ENCODE results near the gene TBPL2.
"Not testable (repeated sequence)": the region's sequence is repeated elsewhere in the genome, so short reads cannot be mapped to it uniquely, and the experiment has no call there.

TBPL2 gene

DNA sequence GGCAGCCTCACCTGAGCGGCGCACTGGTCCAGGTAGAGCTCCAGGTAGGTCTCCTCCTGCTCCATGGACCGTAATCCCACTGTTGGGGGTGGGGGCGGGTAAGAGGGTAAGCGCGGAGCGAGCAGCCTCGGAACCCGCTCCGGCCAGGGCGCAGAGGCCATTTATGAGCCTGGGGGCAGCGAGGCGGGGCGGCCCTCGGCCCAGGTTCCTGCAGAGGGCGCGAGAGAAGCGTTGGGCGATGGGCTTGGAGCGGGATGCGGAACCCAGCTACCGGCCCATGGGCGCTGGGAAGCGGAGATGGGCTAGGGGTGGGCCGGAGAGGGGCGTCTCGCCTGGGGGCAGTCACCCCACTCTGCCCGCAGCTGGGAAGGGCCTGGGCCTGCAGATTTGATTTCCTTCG lies at the start of gene TBPL2:
Gene TBPL2, minus strand, starts transcription at position 232 of the 400 bp plus-strand sequence. Its CDS starts 167 bp downstream, at position 65.
- no peak for DNase-seq

DNA sequence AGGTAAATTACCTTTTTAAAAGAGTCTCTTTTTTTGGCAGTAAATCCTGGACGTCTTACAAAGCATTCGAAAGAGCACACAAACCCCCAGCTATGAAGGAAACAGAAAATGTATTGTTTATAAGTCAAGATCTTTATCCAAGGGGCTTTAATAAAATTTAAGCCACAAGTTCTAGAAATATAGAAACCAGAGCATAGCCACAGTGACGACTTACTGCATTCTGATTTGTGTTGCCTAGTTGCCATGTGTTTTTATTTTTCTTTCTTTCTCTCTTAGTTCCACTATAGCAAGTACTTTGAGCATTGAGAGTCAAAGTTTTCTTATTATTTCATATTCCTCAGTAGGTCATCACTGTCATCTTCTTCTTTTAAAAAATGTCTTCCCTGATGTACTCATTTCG lies 47.8 kb upstream of the TBPL2 start:
- DNase-seq = no peak

DNA sequence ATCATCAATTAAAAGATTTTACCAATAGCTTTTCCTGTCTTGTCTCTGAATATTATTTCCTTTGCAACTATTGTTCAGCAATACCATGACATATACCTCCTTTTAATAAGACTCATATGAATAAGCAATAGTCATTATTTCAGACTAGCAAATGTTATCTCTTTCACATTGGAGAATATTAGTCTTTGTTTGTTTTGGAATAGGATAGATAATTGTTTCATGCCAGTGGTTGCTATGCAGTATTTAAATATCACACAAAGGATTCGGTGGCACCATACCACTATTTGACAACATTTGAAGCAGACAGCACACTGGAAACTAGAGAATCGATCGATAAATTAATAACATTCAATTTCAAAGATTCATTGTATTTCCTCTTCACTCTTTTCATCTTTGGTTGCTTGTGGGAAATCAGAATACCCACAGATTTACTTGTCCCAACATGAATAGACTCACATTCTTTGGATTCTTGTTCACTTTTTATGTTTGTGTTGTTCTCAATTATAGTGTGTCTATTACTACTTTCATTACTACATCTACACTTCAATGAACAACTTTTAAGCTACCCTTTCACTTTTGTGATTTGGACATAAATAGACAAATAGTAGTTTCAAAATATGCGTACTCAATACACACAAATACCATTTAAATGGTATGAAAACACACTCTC lies 42.7 kb upstream of the TBPL2 start:
- no peak for DNase-seq

DNA sequence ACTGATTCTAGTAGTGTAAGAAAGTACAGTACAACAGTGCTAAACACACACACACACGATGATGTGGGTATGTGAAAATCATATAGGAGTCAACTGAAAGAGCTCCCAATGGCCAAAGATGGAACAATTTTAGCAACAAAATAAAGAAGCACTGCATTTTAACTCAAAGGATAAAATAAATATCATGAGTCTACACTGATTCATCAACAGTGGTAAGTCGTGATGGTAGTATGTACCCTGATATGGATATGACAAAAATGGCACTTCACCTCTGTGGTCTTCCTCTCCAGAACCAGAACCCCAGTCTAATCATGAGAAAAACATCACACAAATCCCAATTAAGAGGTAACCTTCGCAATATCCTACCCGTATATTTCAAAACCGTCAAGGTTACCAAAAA lies 41.4 kb upstream of the TBPL2 start:
- no peak for DNase-seq

DNA sequence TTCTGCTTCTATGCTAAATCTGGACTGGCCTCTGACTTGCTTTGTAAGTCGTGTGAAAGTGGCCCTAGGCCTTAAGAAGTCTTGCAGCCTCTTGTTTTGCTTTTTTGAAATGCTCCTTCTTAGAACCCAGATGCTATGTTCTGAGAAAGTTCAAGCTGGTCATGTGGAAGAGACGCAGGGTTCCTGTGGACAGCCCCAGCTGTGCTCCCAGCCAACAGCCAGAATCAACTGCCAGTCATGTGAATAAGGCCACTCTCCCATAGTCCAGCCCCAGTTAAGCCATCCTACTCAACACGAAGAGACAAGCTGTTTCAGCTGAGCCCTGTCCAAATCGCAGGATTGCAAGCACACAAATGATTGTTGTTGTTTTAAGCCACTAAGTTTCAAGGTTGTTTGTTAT lies 37.3 kb upstream of the TBPL2 start:
- DNase-seq = no peak

DNA sequence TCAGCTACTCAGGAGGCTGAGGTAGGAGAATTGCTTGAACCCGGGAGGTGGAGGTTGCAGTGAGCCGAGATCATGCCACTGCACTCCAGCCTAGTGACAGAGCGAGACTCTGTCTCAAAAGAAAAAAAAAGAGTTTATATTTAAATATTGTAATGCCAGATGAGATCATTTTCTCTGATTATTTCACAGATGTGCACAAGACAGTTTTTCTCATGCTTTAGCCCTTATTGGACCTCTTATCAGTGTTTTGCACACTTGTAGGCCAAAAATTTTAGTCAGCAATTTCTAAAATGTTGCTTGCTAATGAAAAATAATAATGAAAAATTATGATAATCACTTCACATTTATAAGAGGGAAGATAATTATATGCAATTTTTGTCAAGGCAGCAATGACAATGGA lies 36.0 kb upstream of the TBPL2 start:
- not testable (repeated sequence) for DNase-seq

DNA sequence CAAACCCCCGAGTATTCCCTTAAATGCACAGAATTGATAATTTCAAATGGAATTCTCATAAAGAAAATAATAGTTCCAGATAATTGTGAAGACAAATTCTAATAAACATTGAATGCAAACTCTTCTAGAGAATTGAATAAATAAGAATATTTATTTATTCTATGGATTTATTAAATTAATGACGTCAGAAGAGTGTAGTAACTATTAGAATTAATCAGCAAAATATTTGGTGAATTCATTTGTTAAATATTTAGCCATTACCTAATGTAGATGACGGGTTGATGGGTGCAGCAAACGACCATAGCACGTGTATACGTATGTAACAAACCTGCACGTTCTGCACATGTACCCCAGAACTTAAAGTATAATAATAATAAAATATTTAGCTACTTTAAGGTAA lies 33.4 kb upstream of the TBPL2 start:
- no peak for DNase-seq

DNA sequence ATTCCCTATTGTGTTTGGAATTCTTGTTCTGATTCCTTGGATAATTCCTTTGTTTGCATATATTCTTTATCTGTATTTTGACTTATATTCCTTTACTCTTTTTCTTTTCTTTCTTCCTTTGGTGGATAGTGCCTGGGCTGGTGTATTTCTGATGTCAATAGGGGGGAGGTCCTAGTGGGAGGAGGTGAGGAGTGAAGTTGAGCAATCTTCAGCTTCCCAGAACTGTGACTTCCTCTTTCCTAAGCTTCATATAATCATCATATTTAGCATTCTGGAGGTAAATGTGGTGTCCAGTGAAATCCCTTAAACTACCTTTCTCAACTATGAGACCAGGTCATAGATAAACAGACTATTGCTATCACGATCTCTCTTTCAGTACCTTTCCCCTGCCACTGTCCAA lies 29.6 kb upstream of the TBPL2 start:
- no peak for DNase-seq

DNA sequence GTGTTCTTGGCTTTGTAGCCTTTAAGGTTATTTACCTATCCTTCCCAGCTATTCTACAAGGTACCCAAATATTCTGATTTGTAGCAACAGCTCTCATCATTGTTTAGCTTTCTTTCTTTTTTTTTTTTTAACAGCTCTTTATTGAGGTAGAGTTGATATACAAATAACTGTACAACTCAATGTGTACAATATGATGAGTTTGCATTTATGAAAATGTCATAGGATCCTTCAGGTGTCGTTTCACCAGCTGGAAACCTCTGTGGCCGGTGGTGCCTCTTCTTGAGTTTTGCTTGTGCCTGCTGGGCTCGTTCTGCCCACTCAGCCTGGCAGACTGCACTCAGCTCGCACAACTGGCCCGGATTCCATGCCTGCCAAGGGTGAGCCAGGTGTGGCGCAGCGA lies 26.9 kb upstream of the TBPL2 start:
- no peak for DNase-seq

DNA sequence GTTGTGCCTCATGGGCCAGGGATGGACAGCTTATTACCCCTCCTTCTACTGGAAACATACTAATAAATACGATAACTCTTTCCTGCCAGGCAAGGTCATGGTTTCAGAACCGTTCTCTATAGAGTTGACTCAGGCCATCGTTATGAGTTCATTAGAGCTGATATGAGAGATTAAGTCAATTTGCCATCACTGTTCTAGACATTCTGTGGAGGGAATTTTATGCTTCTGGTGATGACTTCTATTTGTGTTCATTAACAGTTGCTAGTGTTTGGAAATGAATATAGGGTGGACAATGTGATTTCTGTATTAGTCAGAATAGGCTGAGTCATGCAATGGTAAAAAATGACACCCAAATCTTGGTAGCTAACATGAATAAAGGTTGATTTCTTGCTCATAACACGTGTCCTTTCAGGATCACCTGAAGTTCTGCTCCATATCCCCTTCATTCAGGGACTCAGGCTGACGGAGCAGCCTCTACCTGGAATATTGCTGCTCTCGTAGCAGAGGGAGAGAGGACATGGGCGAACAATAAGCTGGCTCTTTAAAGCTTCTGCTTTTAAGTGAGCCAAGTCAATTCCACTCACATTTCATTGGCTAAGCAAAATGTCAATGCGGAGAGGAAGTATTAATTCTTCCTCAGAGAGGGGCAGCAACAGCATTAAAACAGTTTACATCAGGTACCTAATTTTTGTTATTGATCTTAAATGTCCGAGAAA lies 18.5 kb upstream of the TBPL2 start:
- no peak for DNase-seq

DNA sequence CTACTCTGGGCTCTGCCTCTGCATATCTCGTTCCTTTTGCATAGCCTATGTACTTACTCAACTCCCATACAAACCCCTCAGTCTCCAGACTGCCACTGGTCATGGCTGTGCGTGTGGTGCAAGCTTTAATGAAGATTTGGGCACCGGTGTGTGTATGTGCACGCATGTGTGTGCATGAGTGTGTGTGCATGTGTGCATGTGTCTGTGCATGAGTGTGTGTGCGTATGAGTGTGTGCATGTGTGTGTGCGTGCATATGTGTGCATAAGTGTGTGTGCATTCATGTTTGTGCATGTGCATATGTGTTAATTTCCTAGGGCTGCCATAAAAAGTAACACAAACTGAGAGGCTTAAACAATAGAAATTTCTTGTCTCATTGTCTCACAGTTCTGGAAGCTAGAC lies 17.1 kb upstream of the TBPL2 start:
- no peak for DNase-seq

DNA sequence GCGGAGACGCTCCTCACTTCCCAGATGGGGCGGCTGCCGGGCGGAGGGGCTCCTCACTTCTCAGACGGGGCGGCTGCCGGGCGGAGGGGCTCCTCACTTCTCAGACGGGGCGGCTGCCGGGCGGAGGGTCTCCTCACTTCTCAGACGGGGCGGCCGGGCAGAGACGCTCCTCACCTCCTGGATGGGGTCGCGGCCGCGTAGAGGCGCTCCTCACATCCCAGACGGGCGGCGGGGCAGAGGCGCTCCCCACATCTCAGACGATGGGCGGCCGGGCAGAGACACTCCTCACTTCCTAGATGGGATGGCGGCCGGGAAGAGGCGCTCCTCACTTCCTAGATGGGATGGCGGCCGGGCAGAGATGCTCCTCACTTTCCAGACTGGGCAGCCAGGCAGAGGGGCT lies 16.0 kb upstream of the TBPL2 start:
- DNase-seq = not testable (repeated sequence)

DNA sequence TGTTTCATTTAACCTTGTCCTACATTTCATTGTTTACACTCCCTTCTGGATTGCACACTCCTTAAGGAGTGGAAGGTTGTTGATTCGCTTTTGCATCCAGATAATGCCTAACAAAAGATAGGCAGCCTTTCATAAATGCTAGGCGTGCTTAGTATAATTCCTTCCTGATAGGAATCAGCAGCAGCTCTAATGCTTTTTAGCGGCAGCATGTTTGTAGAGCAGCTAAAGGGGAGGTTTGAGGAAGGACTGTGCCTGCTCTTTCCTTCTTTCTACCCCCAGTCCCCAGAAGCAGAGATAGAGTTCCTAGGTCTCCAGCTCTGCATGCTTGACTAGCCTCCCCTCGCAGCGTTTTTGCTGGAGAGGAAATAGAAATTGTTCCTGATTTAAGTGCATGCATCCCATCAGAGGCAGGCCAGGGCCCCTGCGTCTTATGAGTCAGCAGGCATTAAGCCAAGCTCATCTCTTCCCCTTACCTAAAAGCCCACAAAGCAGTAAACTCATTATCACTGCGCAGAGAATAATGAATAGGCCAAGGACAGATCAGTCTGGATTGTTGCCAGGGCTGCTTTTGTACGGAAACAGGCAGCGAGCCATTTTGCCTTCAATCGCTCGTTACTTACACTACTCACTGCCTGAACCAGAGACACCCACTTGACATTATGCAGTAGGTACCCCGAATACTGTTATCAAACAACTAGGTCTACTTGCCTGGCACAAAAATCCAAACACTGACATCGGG lies 14.0 kb upstream of the TBPL2 start:
- peak; percentile 82 to 92 for DNase-seq

DNA sequence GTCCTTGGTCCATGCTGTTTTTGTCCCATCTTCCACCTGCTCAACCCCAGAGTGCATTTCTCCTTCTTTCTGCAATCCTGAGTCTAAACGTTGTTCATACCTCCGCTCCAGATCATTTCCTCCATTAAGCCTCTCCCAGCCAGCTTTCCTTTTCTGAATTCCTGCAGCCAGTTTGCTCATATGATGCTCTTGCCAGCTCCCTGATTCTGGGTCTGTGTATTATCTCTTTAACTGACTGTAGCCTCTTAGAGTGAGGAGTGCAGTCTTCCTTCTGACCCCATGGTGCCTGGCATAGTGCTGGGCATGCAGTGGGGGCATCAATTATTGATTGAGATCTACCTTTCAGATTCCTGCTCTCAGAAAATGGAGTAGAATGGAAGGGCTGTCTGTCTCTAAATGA lies 11.5 kb upstream of the TBPL2 start:
- no peak for DNase-seq

DNA sequence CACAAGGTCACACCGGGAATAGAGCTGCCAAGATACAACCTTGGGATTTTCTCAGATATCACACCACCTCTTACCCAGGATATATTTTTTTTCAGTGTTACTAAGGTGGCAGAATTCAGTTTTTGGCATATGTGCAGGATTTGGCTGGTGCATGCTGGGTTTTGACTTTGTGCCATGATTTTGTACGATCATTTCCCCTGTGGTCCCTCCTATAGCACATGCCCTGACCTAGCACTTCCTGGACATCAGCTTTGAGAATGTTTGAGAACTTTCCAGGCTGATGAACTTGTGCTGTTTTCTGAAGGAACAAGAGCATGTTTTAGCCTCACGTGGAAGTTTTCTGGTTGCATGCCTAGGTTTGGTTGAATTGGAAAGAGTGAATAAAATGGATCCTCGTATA lies 11.0 kb upstream of the TBPL2 start:
- DNase-seq = no peak

DNA sequence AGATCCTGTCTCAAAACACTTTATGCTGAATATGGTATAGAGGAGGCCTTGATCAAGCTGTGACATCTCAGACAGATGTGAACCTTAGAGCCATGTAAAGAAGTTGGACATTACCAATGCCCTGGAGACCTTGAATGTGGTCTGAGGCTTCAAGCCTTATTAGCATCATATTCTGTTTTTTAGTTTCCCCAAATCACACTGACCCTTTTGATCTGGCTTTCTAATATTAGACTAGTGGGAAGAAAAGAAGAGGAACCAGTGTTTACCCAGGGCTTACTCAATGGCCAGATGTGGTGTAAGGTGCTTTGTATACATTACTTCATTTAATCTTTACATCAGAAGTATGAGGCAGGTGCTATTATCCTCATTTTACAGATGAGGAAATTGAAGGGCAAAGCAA lies 10.6 kb upstream of the TBPL2 start:
- DNase-seq = no peak

DNA sequence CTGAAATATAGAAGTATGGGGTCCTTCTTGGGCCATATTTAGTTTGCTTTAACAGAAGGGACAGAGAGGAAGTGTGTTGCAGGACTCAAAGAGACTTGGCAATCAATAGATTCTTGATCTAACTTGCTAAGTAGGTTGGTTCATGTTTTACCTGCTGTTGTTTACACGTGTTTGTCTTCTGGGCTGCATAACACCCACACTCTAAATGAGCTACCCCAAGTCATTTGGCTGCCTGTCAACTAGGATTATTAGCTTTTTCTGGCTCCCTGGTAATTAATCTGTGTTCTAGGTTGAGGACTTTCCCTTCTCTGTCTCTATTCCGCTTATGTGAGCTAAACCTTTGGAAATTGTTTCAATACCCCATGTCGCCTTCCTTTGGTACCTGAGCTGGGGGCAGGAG lies 10.1 kb upstream of the TBPL2 start:
- DNase-seq = no peak

DNA sequence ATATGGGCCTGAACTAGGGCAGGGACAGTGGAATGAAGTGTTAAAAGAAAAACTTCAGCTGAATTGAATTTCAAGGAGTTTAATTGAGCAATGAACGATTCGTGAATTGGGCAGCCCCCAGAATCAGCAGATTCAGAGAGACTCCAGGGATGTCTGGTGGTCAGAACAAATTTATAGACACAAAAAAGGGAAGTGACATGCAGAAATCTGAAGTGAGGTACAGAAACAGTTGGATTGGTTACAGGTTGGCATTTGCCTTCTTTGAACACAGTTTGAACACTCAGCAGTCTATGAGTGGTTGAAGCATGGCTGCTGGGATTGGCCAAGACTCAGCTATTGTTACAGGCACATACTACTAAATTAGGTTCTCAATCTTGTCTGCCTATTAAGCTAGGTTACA lies 9.7 kb upstream of the TBPL2 start:
- no peak for DNase-seq

DNA sequence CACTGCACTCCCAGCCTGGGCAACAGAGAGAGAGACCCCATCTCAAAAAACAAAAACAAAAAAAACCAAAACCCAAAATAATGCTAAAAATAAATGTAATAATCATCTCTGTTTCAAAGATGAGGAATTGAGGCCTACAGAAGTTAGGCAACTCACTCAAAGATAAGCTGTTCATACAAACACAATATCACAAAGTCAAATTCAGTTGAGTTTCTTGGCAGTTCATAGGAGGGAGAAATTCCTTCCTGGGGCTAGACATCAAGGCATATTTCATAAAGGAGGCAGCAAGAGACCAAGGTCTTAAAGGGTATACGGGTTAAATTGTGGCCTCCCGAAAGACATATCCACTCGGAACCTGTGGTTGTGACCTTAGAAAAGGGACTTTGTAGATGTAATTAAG lies 8.7 kb upstream of the TBPL2 start:
- DNase-seq = no peak

DNA sequence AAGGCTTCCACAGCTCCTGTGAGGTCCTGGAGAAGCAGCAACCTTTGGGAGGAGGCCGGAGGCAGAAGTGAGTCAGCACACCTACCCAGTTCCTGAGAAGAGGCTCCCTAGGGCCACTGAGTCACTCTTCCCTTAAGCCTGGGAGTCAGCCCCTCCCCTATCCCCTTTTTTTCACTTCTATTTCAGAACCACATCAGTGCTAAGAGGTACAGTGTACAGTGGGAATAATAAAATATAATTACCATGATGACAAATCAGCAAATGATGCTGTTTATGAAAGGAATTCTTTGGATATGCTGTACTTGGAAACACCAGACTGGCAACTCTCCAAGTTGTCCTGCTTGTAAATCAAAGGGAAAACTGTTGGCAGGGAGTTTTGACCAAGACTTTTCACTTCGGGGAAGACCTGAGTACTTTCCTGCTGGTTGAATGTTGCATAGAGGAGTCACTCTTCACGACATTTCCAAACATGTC lies 7.8 kb upstream of the TBPL2 start:
- DNase-seq = no peak

DNA sequence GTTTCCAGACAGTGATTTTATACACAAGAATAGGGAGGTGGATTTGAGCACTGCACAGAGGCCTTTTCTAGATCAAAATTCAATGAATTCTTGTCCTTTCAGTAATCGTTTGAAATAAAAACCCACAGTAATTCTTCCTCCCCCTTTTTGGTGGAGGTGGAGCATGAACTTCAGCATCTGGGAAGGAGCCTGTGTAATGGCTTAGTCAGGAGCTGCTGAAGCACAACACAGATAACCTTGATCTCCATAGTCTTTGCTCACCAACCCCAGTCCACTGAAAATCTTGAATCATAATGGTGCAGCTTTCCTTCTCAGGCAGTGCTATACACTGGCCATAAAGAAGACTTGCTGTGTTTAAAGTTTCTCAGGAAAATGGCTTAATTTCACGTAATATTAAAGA lies 6.4 kb upstream of the TBPL2 start:
- DNase-seq = no peak

DNA sequence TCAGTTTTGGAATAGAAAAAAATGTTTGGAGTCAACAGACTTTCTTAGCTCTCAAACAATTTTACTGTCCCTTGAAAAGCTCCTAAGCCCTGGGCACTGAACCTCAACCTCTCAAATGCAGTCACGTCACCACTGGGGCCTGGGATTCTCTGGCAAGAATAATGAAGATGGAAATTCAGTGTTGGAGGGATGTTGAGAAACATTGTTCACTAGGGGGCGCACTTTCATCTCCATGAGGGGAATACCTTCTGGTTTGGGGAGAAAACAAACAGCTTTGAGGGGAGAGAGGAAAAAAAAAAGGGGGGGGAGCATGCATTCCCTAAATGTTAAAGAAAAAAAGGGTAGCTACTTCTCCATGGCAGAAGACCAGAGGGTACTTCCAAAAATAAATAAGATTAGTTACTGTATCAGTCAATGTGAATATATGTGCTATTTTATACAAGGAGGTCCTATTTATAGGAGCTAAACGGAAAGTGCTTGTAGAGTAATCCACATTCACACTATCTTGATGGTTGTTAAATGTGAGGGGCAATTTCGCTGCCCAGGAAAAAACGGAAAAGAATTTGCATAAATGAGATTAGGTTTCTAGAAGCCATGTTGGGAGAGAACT lies 5.8 kb upstream of the TBPL2 start:
- peak; percentile 75 to 81 for DNase-seq

DNA sequence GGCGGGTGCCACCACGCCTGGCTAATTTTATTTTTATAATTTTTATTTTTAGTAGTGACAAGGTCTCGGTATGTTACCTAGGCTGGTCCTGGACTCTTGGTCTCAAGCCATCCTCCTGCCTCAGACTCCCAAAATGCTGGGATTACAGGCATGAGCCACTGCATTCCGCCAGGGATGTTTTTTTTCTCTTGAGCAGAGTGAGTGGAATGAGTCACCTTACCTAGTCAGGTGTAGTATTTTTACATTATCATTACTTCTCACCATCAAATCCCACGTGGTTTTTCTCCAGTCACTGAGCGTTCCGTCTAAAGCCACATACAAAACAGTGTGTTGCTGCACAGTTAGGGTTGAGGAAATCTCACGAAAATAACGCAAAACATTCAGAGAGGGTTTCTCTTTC lies 870 bp upstream of the TBPL2 start:
- no peak for DNase-seq

Data from NCI-H2081 (cell line).